ENCODE measurements around the gene NLK.
"Not testable (repeated sequence)": the region's sequence is repeated elsewhere in the genome, so short reads cannot be mapped to it uniquely, and the experiment has no call there.

The NLK gene

GRCh38 chr17:28042657-28042720 is at the start of gene NLK:
Gene NLK, plus strand, starts transcription at chr17:28042677. Its CDS starts 197 bp downstream, at chr17:28042874.
- no peak for DNase-seq

GRCh38 chr17:27993161-27993695 is 49.2 kb upstream of the NLK start:
- DNase-seq, result no peak

DNA sequence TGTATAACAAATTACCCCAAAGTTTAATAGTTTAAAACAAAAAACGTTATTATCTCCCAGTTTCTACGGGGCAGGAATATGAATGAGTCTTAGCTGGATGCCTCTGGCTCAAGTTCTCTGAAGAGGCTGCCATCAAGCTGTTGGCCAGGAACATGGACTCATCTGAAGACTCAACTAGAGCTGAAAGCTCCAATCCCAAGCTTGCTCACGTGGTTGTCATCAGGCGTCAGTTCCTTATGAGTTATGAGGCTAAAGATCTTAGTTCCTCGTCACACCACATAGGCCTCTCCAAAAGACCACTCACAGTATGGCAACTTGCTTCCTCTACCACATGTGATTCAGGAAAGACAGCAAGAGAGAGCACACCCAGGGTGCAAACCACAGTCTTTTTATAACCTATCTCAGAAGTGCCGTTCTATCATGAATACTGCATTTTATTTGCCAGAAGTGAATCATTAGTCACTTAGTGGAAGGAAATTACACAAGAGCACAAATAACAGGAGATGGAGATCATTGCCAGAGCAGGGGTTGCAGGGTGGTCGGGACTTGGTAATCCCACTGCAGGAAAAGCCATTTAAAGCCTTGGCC is 48.7 kb upstream of the NLK start:
- no peak for DNase-seq

GRCh38 chr17:27994586-27994985 is 47.9 kb upstream of the NLK start:
- DNase-seq, result no peak

DNA sequence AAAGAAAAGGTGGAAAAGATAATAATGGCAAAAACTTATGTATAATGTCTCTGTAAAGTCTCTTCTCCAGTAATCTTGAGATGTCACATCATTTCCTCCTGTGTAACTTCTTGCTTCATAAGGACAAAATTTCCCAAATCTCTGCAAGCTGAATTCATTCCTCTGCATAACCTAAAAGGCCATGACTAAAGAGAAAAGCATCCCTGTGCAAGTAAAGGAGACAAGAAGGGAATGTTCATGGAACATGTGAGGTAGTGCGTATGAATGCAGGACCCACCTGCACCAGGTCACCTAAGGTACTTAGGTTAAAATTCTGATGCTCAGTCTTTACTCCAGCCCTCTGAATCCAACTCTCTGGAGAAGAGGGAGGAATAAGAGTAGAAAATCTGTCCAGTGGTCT is 46.9 kb upstream of the NLK start:
- no peak for DNase-seq

DNA sequence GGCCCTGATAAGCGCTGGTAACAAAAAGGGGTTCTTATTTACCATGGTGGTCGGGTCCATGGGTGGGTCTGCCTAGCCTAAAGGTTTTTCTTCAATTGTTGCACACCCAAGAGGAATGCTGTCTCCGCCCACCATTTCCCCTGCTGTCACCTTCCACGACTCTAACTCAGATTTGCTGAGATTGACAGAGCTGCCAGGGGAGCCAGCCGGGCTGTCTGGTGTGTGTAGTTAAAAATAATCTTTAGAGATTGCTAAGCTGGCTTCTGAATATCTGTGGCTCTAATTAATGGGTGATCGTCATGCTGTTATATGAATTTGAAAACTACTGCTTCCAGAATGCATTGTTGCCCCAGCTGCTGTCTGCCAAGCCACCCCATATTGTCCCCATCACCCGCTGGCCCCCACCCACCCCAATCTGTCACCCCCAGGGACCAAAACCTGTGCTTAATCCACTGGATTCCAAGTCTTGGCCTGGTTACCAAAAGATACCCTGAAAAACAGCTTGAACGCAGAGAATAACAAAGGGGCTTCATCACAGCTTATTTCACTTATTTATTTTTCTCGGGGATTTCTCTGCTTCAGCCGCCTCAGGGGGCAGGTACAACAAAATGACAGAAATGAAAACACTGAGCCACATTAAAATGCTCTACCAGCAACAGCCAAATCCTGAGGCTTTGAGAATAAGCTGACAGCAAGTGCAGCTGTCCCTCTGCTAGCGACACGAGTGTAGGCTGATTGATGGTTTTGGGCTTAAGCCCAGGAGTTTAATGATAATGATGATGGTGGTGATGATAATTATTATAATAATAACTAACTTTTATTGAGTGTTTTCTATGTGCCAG is 46.1 kb upstream of the NLK start:
- no peak for DNase-seq

DNA sequence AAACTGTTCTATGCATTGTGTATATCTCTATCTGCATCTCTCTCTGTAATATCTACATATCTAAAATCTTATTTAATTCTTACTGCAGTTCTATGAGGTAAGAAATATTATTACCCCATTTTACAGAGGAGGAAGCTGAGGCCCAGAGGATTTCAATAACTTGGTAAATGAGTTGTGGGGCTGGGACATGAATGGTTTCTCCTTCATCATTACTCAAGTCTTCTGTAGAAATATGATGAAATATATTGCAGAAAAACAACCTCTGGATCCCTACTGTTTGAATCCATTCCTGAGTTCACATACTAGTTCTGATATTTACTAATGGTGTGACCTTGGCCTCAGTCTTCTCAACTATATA is 45.5 kb upstream of the NLK start:
- DNase-seq, result no peak

DNA sequence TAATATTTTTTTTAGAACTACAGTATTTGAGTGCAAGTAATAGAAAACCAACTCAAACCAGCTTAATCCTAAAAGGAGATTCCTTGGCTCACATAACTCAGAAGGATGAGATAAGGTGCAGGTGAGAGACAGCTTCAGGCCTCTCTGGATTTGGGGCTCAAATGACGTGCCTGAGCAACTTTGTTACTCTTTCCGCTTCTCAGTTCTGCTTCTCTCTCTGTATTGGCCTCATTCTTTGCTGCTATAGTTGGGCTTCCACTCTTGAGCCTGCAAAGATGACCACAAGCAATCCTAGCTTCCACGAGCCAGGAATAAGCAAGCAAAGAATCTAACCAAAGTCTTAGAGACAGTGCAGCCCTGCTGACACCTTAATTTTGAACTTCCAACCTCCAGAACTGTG is 45.0 kb upstream of the NLK start:
- DNase-seq, result no peak

DNA sequence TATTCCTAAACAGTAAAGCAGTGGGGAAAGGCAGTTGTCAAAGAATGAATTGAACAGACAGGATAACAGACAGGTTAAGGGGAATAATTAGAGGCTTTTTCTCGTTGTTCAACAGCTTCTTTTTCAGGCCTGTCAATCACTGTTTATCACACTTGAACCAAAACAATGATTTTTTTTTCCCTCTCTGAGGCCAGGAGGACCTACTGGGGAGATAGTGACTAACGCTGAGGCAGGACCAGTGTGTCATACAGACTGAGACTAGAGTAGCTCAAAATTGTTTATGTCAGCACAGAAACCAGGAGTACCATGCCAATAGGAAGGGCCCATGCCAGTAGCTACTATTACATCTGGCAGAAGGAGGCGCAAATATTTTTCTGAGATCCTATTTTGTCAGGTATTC is 41.3 kb upstream of the NLK start:
- DNase-seq, result no peak

- no peak for DNase-seq
These were observed 38.1 kb upstream of the NLK start for GRCh38 chr17:28004344-28004743.

- DNase-seq, result not testable (repeated sequence)
These were observed 34.6 kb upstream of the NLK start for GRCh38 chr17:28007925-28008324.

- no peak for DNase-seq
These were observed 34.0 kb upstream of the NLK start for GRCh38 chr17:28008513-28008912.

GRCh38 chr17:28010406-28010805 is 32.1 kb upstream of the NLK start:
- no peak for DNase-seq

DNA sequence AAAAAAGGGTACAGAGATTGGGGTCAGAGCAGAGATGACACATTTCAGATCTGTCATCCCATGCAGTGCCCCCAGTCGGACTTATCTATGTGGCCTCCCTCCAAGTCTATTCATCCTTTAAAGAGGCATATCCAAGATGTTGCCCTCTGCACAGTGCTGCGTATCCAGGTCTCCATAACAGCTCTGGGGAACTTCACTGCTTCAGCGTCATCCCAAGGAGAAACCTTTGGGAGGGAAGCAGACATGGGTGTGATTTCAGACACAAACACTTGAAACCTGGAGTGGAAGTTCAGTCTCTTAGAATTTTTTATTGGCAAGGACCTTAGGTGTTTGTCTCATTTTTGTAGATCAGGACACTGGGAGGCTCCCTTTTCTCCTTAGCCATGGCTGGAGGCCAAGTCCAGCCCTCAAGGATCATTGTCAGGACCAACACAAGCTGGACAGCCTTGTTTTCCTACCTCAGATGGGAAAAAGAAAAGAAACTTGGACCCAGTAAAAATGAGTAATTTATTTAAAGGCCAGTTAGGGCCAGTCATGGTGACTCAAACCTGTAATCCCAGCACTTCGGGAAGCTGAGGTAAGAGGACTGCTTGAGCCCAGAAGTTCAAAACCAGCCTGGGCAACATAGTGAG is 23.9 kb upstream of the NLK start:
- DNase-seq, result no peak

DNA sequence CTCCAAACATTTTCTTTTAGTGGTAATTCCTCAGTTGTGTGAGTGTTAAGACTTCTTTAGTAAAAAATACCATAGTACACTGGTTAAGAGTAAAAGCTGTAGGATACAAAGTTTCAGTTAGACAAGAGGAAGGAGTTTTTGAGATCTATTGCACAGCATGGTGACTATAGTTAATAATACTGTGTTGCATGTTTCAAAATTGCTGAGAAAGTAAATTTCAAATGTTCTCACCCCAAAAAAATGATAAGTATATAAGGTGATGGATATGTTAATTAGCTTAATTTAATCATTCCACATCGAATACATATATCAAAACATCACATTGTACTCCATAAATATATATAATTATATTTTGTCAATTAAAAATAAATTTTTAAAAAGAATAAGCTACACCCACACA is 22.0 kb upstream of the NLK start:
- DNase-seq, result no peak

- DNase-seq, result no peak
These were observed 13.4 kb upstream of the NLK start for GRCh38 chr17:28029044-28029443.

GRCh38 chr17:28030386-28030785 is 12.1 kb upstream of the NLK start:
- peak; percentile 92 for DNase-seq

GRCh38 chr17:28031174-28031573 is 11.3 kb upstream of the NLK start:
- DNase-seq, result no peak

DNA sequence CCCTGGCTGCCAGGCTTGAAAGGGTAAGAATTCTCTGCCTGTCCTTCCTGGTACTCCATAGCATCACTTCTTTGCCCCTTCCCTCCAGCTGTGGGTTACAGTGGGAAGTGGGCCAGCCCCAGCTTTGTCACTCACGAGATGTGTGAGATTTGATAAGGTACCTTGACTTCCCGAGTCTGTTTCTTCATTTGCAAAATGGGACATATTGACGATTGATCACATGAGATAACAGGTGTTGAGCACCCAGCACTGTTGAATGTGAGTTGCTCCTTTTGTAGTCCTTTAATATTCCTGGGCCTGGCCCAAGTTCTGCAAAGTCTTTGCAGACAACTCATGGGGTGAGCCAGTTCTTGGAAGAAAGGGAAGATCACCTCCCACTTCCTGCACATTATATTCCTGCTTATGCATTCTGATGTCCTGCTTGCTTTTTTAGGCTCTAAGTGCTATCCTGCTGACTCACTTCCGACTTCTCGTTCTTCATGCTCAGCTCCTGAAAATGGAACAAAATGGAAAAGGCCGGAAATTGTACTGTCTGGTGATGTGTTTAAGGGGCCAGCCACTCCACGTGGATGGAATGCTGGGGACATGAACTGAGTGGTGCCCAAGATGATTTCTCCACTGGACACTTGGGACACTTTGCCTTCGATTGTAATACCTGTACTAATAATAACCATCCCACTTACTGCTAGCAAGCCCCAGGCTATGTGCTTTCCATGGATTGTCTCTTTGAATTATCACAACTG is 8.3 kb upstream of the NLK start:
- no peak for DNase-seq

- not testable (repeated sequence) for DNase-seq
These were observed 7.0 kb upstream of the NLK start for GRCh38 chr17:28035452-28035851.

- DNase-seq, result not testable (repeated sequence)
These were observed 6.6 kb upstream of the NLK start for GRCh38 chr17:28035884-28036283.

GRCh38 chr17:28038802-28039201 is 3.7 kb upstream of the NLK start:
- no peak for DNase-seq

DNA sequence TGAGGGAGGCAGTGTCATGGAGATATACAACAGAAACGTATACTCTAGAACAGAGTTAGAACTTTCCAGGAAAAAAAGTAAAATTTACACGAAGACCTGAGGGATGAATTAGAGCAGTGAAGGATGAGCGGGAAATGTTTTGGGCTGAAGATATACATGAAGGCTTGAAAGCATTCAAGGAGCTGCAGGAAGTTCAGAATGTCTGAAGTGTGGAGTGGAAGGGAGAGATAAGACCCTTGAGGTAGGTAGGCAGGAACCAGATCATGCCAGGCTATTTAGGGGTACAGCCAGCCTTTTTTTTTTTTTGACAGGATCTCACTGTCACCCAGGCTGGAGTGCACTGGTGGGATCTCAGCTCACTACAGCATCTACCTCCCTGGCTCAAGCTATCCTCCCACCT is 3.2 kb upstream of the NLK start:
- no peak for DNase-seq

GRCh38 chr17:28040406-28040805 is 2.1 kb upstream of the NLK start:
- DNase-seq, result no peak
